ENCODE data around the gene WNT7A.

Gene WNT7A

DNA sequence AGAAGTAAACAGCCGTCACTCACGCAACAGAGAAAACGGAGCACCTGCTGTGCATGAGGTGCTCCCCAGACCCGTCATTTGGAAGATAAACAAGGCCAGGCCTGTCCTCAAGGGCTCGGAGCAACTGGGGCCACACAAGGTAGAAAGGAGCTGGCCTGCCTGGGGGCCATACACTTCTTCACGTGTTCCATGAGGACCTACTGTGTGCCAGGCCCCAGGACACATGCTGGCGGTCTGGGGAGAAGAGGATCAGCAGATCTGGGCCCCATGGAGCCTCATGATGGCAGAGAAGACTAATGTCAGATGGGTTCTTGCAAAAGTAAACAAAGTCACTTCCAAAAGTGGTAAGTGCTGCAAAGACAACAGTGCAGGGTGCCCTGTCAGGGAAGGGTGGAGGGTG, 14.3 kb downstream of the WNT7A start:
- no peak overlapping the region for H3K4me3 ChIP-seq (ENCODE audit: low read depth, low read length)
- TF ChIP-seq, protein P1, sequence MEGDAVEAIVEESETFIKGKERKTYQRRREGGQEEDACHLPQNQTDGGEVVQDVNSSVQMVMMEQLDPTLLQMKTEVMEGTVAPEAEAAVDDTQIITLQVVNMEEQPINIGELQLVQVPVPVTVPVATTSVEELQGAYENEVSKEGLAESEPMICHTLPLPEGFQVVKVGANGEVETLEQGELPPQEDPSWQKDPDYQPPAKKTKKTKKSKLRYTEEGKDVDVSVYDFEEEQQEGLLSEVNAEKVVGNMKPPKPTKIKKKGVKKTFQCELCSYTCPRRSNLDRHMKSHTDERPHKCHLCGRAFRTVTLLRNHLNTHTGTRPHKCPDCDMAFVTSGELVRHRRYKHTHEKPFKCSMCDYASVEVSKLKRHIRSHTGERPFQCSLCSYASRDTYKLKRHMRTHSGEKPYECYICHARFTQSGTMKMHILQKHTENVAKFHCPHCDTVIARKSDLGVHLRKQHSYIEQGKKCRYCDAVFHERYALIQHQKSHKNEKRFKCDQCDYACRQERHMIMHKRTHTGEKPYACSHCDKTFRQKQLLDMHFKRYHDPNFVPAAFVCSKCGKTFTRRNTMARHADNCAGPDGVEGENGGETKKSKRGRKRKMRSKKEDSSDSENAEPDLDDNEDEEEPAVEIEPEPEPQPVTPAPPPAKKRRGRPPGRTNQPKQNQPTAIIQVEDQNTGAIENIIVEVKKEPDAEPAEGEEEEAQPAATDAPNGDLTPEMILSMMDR (conservative IDR thresholded peaks at IDR 0.05; ENCODE audit: low read depth, low read length): no peak
- no peak for DNase-seq (ENCODE audit: low read depth)

DNA sequence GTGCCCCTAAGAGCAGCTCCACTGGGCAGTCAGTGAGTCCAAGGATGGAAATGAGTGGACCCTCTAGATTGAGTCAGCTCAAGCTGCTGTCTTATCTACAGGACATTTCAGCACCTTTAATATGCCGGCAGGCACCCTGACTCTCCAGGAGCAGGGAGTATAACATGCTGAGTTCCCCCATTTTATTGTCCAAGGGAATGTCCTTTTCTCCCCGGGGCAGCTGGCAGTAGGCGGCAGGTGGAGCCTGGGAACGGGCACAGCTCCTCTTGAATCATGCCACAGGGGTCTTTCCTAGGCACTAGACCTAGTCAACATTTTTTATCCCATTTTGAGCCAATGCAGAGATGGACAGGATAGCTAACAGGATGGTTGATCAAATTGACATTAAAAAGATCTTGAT, 14.8 kb downstream of the WNT7A start:
- TF ChIP-seq, protein P1 (conservative IDR thresholded peaks at IDR 0.05; ENCODE audit: low read depth, low read length): no peak
- no peak for DNase-seq (ENCODE audit: low read depth)

DNA sequence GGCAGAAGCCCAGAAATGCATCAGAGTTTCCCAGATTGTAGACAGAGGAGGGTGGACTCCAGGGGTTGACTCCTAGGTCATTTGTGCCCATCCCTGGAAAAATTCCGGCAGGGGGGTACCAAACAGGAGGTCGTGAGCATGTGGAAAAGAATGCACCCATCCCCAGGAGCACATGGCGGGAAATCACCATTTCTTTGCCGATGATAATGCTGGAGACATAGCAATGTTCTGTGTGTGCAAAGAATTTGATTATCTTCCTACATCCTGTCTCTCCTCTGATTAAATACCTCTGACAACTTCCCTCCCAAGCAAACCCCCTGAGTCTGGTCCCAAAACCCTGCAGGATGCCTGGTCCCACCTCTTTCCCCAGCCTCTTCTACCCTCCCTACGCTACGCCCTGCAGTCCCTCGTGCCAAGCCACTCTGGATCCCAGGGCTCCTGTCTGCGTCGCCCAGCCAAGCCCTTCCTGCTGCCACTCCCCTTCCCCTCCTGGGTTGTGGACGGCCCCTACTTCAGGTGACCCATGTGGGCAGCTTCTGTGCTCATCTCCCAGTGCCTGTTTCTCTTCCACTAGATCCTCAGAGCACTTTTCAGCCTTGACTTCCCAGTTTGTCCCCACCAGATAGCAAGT, 15.8 kb downstream of the WNT7A start:
- no peak for DNase-seq (ENCODE audit: low read depth)
- TF ChIP-seq, protein P1 (conservative IDR thresholded peaks at IDR 0.05; ENCODE audit: low read depth, low read length): no peak
- no peak overlapping the region for H3K4me3 ChIP-seq (ENCODE audit: low read depth, low read length)

More for the DNA sequence above, 14.8 kb downstream of the WNT7A start:
- H3K4me3 ChIP-seq (ENCODE audit: low read depth, low read length): no peak overlapping the region

DNA sequence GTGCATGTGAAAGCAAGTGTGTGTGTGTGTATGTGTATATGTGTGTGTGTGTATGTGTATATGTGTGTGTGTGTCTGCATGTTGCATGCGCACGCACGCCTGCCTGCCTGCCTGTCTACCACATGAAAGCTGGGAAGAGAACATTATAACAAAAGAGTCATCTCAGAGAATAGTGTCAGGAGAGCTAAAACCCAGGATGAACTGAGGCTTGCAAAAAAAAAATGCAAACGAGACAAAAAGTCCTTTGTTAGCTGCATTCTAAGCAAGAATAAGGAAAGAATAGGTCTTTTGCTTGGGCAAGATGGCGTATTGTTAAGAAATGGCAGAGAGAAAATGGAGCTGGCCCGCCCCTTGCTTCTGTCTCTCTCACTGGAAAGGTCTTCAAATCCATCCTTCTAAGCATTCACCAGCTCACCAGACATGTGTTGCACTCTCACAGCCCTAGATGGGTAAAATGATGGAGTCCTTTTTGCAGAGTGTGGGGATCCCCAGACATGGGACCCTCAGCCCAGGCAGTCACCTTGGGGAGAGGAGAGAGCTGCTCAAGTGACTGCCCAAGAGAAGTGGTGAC, 16.4 kb downstream of the WNT7A start:
- H3K4me3 ChIP-seq (ENCODE audit: low read depth, low read length): no peak overlapping the region
- TF ChIP-seq, protein P1 (conservative IDR thresholded peaks at IDR 0.05; ENCODE audit: low read depth, low read length): no peak
- DNase-seq (ENCODE audit: low read depth): no peak

DNA sequence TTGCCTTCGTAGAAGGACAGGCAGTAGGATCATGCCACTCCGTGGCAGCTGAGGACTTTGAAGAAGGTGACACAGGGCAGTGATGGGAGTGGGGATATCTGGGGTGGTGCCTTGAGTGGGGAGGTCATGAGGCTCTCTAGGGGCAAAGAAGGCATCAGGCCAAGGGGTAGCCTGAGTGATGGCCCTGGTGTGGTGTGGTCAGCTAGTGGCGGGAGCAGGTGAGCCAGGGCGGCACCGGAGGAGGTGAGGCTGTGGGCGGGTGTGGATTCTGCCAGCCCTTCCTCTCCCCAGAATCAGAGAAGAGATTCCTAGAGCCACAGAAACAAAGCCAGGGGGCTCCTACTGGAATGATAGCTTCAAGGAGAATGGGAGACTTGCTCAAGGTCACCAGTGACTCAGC, 18.4 kb downstream of the WNT7A start:
- H3K4me3 ChIP-seq (ENCODE audit: low read depth, low read length): no peak overlapping the region
- no peak for DNase-seq (ENCODE audit: low read depth)
- TF ChIP-seq, protein P1 (conservative IDR thresholded peaks at IDR 0.05; ENCODE audit: low read depth, low read length): no peak

DNA sequence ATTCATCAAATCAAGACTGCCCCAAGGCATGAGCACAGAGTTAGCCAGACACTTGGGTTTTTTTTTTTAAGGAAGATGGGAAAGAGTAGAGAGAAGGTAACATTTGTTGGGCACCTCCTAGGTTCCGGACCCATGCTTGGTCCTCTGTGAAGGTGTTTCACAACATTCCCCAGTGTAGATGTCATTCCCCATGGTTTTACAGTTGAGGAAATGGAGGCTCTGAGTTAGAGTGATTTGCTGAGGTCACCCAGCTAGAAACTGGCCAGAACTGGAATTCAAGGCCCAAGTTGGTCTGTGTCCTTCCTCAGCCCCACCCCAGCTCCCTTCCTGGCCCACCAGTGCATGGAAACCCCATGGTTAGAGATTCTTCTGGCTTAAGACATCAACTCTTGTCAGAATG, 19.9 kb downstream of the WNT7A start:
- DNase-seq (ENCODE audit: low read depth): no peak
- TF ChIP-seq, protein P1 (conservative IDR thresholded peaks at IDR 0.05; ENCODE audit: low read depth, low read length): no peak
- H3K4me3 ChIP-seq (ENCODE audit: low read depth, low read length): no peak overlapping the region

All from choroid plexus epithelial cell (primary cell).